Lung (tissue), 12 donors: ENCODE data around the gene PLIN4. TPM values are rescaled to one million over a fixed set of nuclear protein-coding genes. Genes with fewer than 3 reads are reported as not detected.

Experiments
- ATAC-seq: fragments of 200-7000 bp; cut with Tn5 transposase; one replicate; pipeline ENCODE4 v1.9.1; 2020; ENCODE audit warnings: moderate number of reproducible peaks; ENCODE audit not compliant: insufficient read depth, low FRiP score
- DNase-seq, 3 donors: peaks; one replicate each; pipeline ENCODE4 v3.0.0-alpha.2; 2013 to 2017
- H3K27ac ChIP-seq, 2 donors: one replicate each; pipeline ENCODE4 v1.5.1; 2013; ENCODE audit warnings: mild to moderate bottlenecking in 2 of 2, moderate library complexity in 2 of 2, control low read depth in 1 of 2, inconsistent platforms in 1 of 2, low read depth in 1 of 2, low read length in 1 of 2
- H3K27me3 ChIP-seq, 3 donors: one replicate each; pipeline ENCODE4 v1.5.1; 2013; ENCODE audit warnings: low read length in 2 of 3; ENCODE audit not compliant: control insufficient read depth in 3 of 3, insufficient read depth in 3 of 3
- H3K36me3 ChIP-seq, 4 donors: one replicate each; pipeline ENCODE4 v1.5.1; 2013; ENCODE audit warnings: low read length in 4 of 4, mild to moderate bottlenecking in 1 of 4, moderate library complexity in 1 of 4; ENCODE audit not compliant: control insufficient read depth in 4 of 4, insufficient read depth in 4 of 4
- H3K4me1 ChIP-seq, 5 donors: one replicate each; pipeline ENCODE4 v1.5.1; 2013; ENCODE audit warnings: low read length in 5 of 5, mild to moderate bottlenecking in 2 of 5, moderate library complexity in 1 of 5; ENCODE audit not compliant: control insufficient read depth in 5 of 5, insufficient read depth in 5 of 5
- H3K4me3 ChIP-seq: one replicate; pipeline ENCODE4 v1.5.1; 2013; ENCODE audit warnings: mild to moderate bottlenecking, control low read depth, moderate library complexity
- H3K9ac ChIP-seq, 2 donors: one replicate each; pipeline ENCODE4 v1.5.1; 2013; ENCODE audit warnings: low read length in 2 of 2, control low read depth in 1 of 2; ENCODE audit not compliant: insufficient read depth in 1 of 2
- H3K9me3 ChIP-seq, 4 donors: one replicate each; pipeline ENCODE4 v1.5.1; 2013; ENCODE audit warnings: low read length in 3 of 4, mild to moderate bottlenecking in 1 of 4, moderate library complexity in 1 of 4; ENCODE audit not compliant: control insufficient read depth in 4 of 4, insufficient read depth in 3 of 4
- WGBS, 2 donors: extraction: QIAGEN DNeasy Blood & Tissue Kit; methylation state at CpG; one replicate each; pipeline ENCODE4 v1.1.7; 2013; 5-methylcytosine and 5-hydroxymethylcytosine counted together
- polyA plus RNA-seq, 2 donors: library from polyadenylated mRNA; stranded (reverse); fragments of 200-250 nt; gene quantifications; one replicate each; pipeline ENCODE4 v1.2.1, GENCODE V29; 2013
- total RNA-seq, 2 donors: library from RNA; depleted of rRNA in 1 of 2; stranded (reverse); fragments of >200 nt in 1 of 2; gene quantifications; one replicate each; pipeline ENCODE4 v1.2.1, GENCODE V29; 2014 to 2021
- TF ChIP-seq, protein P1 (sequence below): IDR thresholded peaks from 2 replicates; pipeline ENCODE4 v1.5.1; 2012; ENCODE audit warnings: mild to moderate bottlenecking; ENCODE audit errors: control extremely low read depth, extremely low read depth
- donor health status: control.
- donor health status: control.
- donor health status: Bipolar disorder and iron deficiency.
- donor health status: healthy.
- donor health status: DM: yes; HTN: yes; CAD: no.

Gene PLIN4
- total and polyA plus RNA-seq, 4 donors = 0.85 to 5.0 (median 3.8) TPM

DNA sequence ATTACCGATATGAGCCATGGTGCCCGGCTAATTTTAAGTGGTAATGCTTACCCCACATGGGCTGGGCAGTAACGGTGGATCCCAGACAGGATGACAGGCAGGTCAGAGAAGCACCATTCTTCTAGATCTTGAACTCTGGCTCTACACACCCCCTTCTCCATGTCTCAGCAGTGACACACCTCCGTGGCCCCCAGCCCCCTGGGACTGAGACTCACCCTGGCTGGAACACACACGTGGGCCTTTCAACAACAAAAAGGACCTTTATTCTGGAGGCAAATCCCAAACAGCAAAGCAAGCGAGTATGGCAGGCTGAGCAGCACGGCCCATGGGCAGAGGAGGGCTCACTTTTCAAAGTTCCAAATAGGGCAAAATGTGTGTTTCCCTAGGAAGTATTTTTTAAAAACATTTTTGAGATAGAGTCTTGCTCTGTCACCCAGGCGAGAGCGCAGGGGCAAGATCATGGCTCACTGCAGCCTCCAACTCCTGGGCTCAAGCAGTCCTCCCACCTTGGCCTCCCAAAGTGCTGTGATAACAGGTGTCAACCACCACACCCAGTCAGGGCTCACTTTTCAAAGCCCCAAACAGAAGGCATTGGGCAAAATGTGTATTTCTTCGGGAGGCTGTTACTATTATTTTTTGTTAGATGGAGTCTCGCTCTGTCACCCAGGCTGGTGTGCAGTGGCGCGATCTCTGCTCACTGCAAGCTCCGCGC, 4.2 kb upstream of the PLIN4 start:
- no peaks in the 10 kb centered on the region for H3K36me3 ChIP-seq
- no peak overlapping the region for H3K9ac ChIP-seq
- H3K9me3 ChIP-seq = no peaks in the 10 kb centered on the region
- peaks cover 0 to 4% (median 0%) of the 10 kb centered on the region in 5 donors for H3K4me1 ChIP-seq
- H3K27ac ChIP-seq = no peak overlapping the region
- H3K4me3 ChIP-seq = no peak overlapping the region
- ATAC-seq (no peak), DNase-seq (no peak)
- WGBS, 2 donors = 90 to 94% methylated on average over 15 of the region's 15 CpGs
- TF ChIP-seq, protein P1, sequence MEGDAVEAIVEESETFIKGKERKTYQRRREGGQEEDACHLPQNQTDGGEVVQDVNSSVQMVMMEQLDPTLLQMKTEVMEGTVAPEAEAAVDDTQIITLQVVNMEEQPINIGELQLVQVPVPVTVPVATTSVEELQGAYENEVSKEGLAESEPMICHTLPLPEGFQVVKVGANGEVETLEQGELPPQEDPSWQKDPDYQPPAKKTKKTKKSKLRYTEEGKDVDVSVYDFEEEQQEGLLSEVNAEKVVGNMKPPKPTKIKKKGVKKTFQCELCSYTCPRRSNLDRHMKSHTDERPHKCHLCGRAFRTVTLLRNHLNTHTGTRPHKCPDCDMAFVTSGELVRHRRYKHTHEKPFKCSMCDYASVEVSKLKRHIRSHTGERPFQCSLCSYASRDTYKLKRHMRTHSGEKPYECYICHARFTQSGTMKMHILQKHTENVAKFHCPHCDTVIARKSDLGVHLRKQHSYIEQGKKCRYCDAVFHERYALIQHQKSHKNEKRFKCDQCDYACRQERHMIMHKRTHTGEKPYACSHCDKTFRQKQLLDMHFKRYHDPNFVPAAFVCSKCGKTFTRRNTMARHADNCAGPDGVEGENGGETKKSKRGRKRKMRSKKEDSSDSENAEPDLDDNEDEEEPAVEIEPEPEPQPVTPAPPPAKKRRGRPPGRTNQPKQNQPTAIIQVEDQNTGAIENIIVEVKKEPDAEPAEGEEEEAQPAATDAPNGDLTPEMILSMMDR = no peak
- H3K27me3 ChIP-seq = no peaks in the 10 kb centered on the region

DNA sequence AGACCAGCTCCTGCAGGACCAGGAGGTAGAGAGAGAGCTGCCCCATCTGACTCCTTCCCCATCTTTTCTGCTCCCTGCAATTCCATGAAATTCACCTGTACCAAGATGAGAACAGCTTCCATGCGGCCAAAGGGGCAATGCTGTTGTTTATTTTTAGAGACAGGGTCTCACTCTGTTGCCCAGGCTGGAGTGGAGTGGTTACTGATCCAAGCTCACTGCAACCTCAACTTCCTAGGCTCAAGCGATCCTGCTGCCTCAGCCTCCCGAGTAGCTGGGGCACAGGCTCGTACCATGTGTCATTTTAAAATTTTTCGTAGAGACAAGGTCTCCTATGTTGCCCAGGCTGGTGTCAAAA, 3.6 kb upstream of the PLIN4 start:
- Histone ChIP-seq H3K27ac (no peak overlapping the region), H3K36me3 (no peaks in the 10 kb centered on the region), H3K27me3 (no peaks in the 10 kb centered on the region), H3K4me1 (peaks cover 0 to 4% (median 0%) of the 10 kb centered on the region in 5 donors), H3K9ac (no peak overlapping the region), H3K9me3 (no peaks in the 10 kb centered on the region), H3K4me3 (no peak overlapping the region)
- no peak for DNase-seq
- WGBS, 2 donors = 88 to 90% methylated on average over 5 of the region's 5 CpGs
- no peak for ATAC-seq
- TF ChIP-seq, protein P1 = no peak

DNA sequence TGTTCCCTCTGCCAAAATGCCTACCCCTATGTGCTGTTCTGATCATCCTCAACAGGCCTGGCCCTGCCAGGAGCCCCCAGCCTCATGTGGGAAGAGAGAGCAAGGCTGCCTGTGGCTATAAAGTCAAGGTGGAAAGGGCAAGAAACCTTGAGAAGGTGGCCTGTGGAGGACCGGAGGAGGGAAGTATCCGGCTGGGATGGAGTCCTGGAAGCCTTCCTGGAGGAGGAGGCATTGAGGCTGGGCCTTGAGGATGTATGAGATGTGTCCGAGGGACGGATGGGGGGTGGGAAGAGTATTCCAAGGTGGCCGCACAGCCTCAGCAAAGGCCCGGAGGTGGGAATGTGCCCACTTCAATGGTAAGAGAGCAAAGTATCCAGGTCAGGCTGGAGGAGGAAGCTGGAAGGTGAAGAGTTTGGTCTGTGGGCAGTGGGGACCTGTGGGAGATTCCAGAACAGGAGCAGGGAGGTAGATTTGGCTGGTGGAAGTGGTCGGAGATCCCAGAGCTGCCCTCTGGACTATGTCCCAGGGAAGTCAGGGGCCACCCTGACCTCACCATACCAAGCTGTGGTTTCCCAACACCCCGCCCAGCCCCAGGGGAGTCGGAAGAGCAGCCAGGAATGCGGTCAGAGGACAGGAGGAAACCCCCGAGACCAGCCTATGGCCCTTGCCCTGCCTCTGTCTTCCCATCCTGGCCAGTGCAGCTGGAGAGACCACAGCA, 3.0 kb upstream of the PLIN4 start:
- no peak overlapping the region for H3K4me3 ChIP-seq
- peaks cover 0 to 4% (median 0%) of the 10 kb centered on the region in 5 donors for H3K4me1 ChIP-seq
- 78 to 83% methylated on average over 10 to 11 of the region's 11 CpGs for WGBS, 2 donors
- no peak overlapping the region for H3K9ac ChIP-seq
- TF ChIP-seq, protein P1 = no peak
- no peak for ATAC-seq
- no peak overlapping the region for H3K27ac ChIP-seq
- no peaks in the 10 kb centered on the region for H3K36me3 ChIP-seq
- DNase-seq = no peak
- no peaks in the 10 kb centered on the region for H3K27me3 ChIP-seq
- no peaks in the 10 kb centered on the region for H3K9me3 ChIP-seq
